ENCODE data around the gene REEP1. TPM values are rescaled to one million over a fixed set of nuclear protein-coding genes. Genes with fewer than 3 reads are reported as not detected.

Gene REEP1
- total and polyA plus RNA-seq, 2 of the 4 experiments (the other 2 are of a cell fraction): under 0.01 to 0.03 TPM

DNA sequence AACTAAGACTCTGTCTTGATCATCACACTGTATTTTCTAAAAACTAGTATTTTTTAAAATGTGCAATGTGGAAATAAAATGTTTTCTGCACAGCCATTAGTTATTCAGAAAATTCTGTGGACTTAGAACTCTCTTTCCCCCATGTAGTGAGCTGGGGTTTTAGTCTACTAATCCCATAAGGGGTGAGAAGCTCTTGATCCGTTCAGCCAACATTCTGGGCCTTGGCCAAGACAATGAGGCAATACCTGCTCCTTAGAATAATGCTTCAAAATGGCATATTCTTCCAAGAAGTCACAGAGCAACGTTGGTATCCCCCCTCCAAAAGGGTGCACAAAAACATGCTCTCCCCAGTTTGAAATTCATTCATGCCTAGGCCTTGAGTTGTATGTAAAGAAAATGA lies 4.0 kb downstream of the REEP1 start:
- POLR2A ChIA-PET (ENCODE audit: unreplicated experiment): no interaction called here
- dilution Hi-C loops (cut with HindIII; ENCODE audit: low sequenced_read_pairs, unreplicated experiment) (no loop called here), in situ Hi-C loops (cut with MboI; ENCODE audit: low sequenced_read_pairs) (no loop called here), intact Hi-C loops (cut with micrococcal nuclease) (no loop called here)
- H4K5ac ChIP-seq (ENCODE audit: low read depth, low read length): no peak overlapping the region
- CTCF ChIA-PET: no interaction called here
- H3K4me1 ChIP-seq (ENCODE audit: control insufficient read depth, insufficient read depth, low read length): no peaks in the 10 kb centered on the region; the same call in 1 of the 2 replicates
- peaks cover 51% of the 10 kb centered on the region for H3K27me3 ChIP-seq (ENCODE audit: control insufficient read depth, insufficient read depth, low read length)
- DNase-seq (no peak), ATAC-seq (ENCODE audit: low read depth) (no peak)
- H2AFZ ChIP-seq (replicated peaks; ENCODE audit: low read length, poor library complexity): no peak overlapping the region
- no peak overlapping the region for H3K4ac ChIP-seq (ENCODE audit: low read depth, low read length)
- H3K9ac ChIP-seq (ENCODE audit: low read depth, low read length): no peak overlapping the region
- H3K56ac ChIP-seq (ENCODE audit: extremely low read depth, insufficient read depth, low read length): no peak overlapping the region
- H4K20me1 ChIP-seq (ENCODE audit: insufficient read depth, low read length): no peaks in the 10 kb centered on the region
- no peaks in the 10 kb centered on the region for H3K36me3 ChIP-seq (ENCODE audit: control insufficient read depth, insufficient read depth, low read length)
- no peak overlapping the region for H3K14ac ChIP-seq (replicated peaks; ENCODE audit: low read depth, low read length)
- no peak overlapping the region for H3K18ac ChIP-seq (ENCODE audit: low read depth, low read length)
- H3K9me3 ChIP-seq (ENCODE audit: control insufficient read depth, insufficient read depth, low read length): no peaks in the 10 kb centered on the region
- H3K4me2 ChIP-seq (ENCODE audit: low read depth, low read length): no peak overlapping the region
- H4K91ac ChIP-seq (ENCODE audit: insufficient read depth, low read depth, low read length): no peak overlapping the region
- no peak overlapping the region for H2BK5ac ChIP-seq (ENCODE audit: low read depth, low read length, poor library complexity, severe bottlenecking)
- H2BK20ac ChIP-seq (ENCODE audit: low read depth, low read length): no peak overlapping the region
- H2AK5ac ChIP-seq (ENCODE audit: low read depth, low read length): no peak overlapping the region
- no peak for TF ChIP-seq CEBPB (IDR thresholded peaks at IDR 0.05; ENCODE audit: low read depth, low read length)
- TF ChIP-seq RCOR1 (IDR thresholded peaks at IDR 0.05; ENCODE audit: insufficient replicate concordance, low read length): no peak
- no peak for TF ChIP-seq CHD1 (IDR thresholded peaks at IDR 0.05; ENCODE audit: low read depth, low read length)
- H3K9me1 ChIP-seq (ENCODE audit: insufficient read depth, low read length): no peaks in the 10 kb centered on the region
- H3K27ac ChIP-seq (ENCODE audit: insufficient read depth, low read length): no peak overlapping the region
- no CpG with 5 or more reads among the region's 2 CpGs for WGBS, 2 experiments (ENCODE audit: extremely low coverage in 2 of 2, insufficient read length in 1 of 2)
- no peak overlapping the region for H3K4me3 ChIP-seq (ENCODE audit: insufficient read depth, low read depth, low read length)
- no peak overlapping the region for H4K8ac ChIP-seq (ENCODE audit: low read depth in 2 of 2, low read length in 2 of 2)
- no TSS peak for BruUV-seq (replicated peaks)
- H2BK120ac ChIP-seq (ENCODE audit: low read depth, low read length): no peak overlapping the region
- no peak overlapping the region for H2AK9ac ChIP-seq (replicated peaks; ENCODE audit: low read depth, low read length, poor library complexity)
- no peaks in the 10 kb centered on the region for H3K79me1 ChIP-seq (ENCODE audit: low read depth in 1 of 2, low read length in 2 of 2)
- no peak overlapping the region for H2BK15ac ChIP-seq (ENCODE audit: low read depth, low read length)
- no peak overlapping the region for H3K23ac ChIP-seq (ENCODE audit: low read depth, low read length)

Data from IMR-90 (cell line).